ENCODE data around the gene CDKN1A. TPM values are rescaled to one million over a fixed set of nuclear protein-coding genes. Genes with fewer than 3 reads are reported as not detected.

CDKN1A gene
- polyA plus RNA-seq, 1 donor from 2014 or later = 23.0 TPM

DNA sequence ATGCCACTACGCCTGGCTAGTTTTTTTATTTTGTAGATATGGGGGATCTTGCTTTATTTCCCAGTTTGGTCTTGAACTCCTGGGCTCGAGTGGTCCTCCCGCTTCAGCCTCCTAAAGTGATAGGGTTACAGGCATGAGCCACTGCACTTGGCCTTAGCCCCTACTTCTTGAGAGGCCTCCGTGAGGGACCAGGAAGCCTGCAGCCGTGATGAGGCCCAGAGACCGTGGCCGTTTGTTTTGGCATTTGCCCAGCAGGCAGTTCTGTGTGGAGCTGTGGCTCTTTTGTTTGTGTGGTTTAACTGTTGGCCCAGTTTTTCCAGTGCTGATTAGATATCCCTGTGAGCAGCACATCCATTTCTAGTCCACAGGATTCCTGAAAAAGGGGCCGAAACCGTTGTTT is 44.6 kb upstream of the CDKN1A start:
- H4K20me1 ChIP-seq (ENCODE audit: insufficient read depth) = no peaks in the 10 kb centered on the region
- H3K27ac ChIP-seq (ENCODE audit: low read length) = no peak overlapping the region
- no peaks in the 10 kb centered on the region for H3K9me2 ChIP-seq (ENCODE audit: insufficient read depth, low read length)
- no peaks in the 10 kb centered on the region for H3K36me3 ChIP-seq (ENCODE audit: insufficient read depth, low read length)
- H3F3A ChIP-seq (ENCODE audit: insufficient read depth, low read length, poor library complexity, severe bottlenecking) = no peaks in the 10 kb centered on the region
- H3K27me3 ChIP-seq (ENCODE audit: insufficient read depth, low read depth, low read length) = no peaks in the 10 kb centered on the region
- H3K4me2 ChIP-seq (ENCODE audit: low read length) = no peak overlapping the region
- H3K9me3 ChIP-seq (ENCODE audit: low read length) = no peaks in the 10 kb centered on the region
- TF ChIP-seq EZH2 (IDR thresholded peaks at IDR 0.05; ENCODE audit: borderline replicate concordance, insufficient read depth, low read length, poor library complexity, severe bottlenecking) = no peak
- no peak for TF ChIP-seq TAF1 (IDR thresholded peaks at IDR 0.05; ENCODE audit: low read depth)
- TF ChIP-seq, protein P1, sequence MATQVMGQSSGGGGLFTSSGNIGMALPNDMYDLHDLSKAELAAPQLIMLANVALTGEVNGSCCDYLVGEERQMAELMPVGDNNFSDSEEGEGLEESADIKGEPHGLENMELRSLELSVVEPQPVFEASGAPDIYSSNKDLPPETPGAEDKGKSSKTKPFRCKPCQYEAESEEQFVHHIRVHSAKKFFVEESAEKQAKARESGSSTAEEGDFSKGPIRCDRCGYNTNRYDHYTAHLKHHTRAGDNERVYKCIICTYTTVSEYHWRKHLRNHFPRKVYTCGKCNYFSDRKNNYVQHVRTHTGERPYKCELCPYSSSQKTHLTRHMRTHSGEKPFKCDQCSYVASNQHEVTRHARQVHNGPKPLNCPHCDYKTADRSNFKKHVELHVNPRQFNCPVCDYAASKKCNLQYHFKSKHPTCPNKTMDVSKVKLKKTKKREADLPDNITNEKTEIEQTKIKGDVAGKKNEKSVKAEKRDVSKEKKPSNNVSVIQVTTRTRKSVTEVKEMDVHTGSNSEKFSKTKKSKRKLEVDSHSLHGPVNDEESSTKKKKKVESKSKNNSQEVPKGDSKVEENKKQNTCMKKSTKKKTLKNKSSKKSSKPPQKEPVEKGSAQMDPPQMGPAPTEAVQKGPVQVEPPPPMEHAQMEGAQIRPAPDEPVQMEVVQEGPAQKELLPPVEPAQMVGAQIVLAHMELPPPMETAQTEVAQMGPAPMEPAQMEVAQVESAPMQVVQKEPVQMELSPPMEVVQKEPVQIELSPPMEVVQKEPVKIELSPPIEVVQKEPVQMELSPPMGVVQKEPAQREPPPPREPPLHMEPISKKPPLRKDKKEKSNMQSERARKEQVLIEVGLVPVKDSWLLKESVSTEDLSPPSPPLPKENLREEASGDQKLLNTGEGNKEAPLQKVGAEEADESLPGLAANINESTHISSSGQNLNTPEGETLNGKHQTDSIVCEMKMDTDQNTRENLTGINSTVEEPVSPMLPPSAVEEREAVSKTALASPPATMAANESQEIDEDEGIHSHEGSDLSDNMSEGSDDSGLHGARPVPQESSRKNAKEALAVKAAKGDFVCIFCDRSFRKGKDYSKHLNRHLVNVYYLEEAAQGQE (IDR thresholded peaks at IDR 0.05; ENCODE audit: borderline replicate concordance) = no peak
- no peak for TF ChIP-seq RAD21 (conservative IDR thresholded peaks at IDR 0.05)
- H2AFZ ChIP-seq (ENCODE audit: low read depth, low read length) = no peak overlapping the region
- no peak overlapping the region for H3K9ac ChIP-seq (ENCODE audit: low read length)
- H3K79me2 ChIP-seq (replicated peaks; ENCODE audit: insufficient read depth, low read length) = no peaks in the 10 kb centered on the region
- H3K4me3 ChIP-seq (ENCODE audit: low read length) = no peak overlapping the region

DNA sequence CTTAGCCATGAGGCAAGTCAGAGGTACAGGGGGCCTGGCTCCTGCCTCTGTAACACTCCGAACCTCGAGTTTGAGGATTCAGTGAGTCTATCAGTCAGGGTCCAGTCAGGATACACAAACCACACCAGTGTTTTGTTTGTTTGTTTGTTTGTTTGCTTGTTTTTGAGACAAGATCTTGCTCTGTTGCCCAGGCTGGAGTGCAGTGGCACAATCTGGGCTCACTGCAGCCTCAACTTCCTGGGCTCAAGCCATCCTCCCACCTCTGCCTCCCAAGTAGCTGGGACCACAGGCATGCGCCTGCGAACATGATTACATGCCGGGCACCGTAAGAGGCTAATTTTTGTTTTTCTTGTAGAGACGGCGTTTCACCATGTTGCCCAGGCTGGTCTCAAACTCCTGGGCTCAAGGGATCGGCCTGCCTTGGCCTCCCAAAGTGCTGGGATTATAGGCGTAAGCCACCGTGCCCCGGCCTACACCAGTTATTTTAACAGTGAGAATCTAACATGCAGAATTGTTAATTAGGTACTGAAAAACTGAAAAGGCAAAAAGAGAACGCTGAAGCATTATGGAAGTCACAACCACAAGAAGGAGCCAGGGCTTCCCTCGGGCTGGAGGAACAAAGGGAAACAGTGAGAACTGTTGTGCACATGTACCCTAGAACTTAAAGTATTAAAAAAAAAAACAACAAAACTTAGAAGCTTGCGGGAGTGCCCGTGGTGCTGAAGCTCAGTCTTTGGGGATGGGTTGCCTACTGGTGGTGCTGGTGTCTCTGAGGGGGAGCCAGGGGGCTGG is 44.0 kb upstream of the CDKN1A start:
- no peak overlapping the region for H3K27ac ChIP-seq (ENCODE audit: low read length)

More for the DNA sequence above, 44.0 kb upstream of the CDKN1A start:
- Histone ChIP-seq H4K20me1 (ENCODE audit: insufficient read depth) (no peaks in the 10 kb centered on the region), H3K79me2 (replicated peaks; ENCODE audit: insufficient read depth, low read length) (no peaks in the 10 kb centered on the region), H3K36me3 (ENCODE audit: insufficient read depth, low read length) (no peaks in the 10 kb centered on the region), H3K9ac (ENCODE audit: low read length) (no peak overlapping the region), H3K4me2 (ENCODE audit: low read length) (no peak overlapping the region), H3K4me3 (ENCODE audit: low read length) (no peak overlapping the region), H3F3A (ENCODE audit: insufficient read depth, low read length, poor library complexity, severe bottlenecking) (no peaks in the 10 kb centered on the region), H3K27me3 (ENCODE audit: insufficient read depth, low read depth, low read length) (no peaks in the 10 kb centered on the region), H3K9me2 (ENCODE audit: insufficient read depth, low read length) (no peaks in the 10 kb centered on the region), H2AFZ (ENCODE audit: low read depth, low read length) (no peak overlapping the region), H3K9me3 (ENCODE audit: low read length) (no peaks in the 10 kb centered on the region)
- TF ChIP-seq MXI1 (conservative IDR thresholded peaks at IDR 0.05; ENCODE audit: poor library complexity, severe bottlenecking) (no peak), TAF1 (IDR thresholded peaks at IDR 0.05; ENCODE audit: low read depth) (no peak), POLR2AphosphoS5 (IDR thresholded peaks at IDR 0.05) (no peak), EP300 (conservative IDR thresholded peaks at IDR 0.05; ENCODE audit: poor library complexity, severe bottlenecking) (no peak), EZH2 (IDR thresholded peaks at IDR 0.05; ENCODE audit: borderline replicate concordance, insufficient read depth, low read length, poor library complexity, severe bottlenecking) (no peak), RAD21 (conservative IDR thresholded peaks at IDR 0.05) (no peak), SMC3 (conservative IDR thresholded peaks at IDR 0.05; ENCODE audit: poor library complexity) (no peak)
- TF ChIP-seq, protein P2, sequence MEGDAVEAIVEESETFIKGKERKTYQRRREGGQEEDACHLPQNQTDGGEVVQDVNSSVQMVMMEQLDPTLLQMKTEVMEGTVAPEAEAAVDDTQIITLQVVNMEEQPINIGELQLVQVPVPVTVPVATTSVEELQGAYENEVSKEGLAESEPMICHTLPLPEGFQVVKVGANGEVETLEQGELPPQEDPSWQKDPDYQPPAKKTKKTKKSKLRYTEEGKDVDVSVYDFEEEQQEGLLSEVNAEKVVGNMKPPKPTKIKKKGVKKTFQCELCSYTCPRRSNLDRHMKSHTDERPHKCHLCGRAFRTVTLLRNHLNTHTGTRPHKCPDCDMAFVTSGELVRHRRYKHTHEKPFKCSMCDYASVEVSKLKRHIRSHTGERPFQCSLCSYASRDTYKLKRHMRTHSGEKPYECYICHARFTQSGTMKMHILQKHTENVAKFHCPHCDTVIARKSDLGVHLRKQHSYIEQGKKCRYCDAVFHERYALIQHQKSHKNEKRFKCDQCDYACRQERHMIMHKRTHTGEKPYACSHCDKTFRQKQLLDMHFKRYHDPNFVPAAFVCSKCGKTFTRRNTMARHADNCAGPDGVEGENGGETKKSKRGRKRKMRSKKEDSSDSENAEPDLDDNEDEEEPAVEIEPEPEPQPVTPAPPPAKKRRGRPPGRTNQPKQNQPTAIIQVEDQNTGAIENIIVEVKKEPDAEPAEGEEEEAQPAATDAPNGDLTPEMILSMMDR (IDR thresholded peaks at IDR 0.05; ENCODE audit: poor library complexity, severe bottlenecking) = no peak
- TF ChIP-seq, protein P1 (IDR thresholded peaks at IDR 0.05; ENCODE audit: borderline replicate concordance) = no peak

All from neural cell (in vitro differentiated cells).